Stomach (tissue), 4 donors: Measurements from ENCODE around the gene DCANP1.

ENCODE experiments used
- POLR2AphosphoS5 ChIP-seq, 3 donors: sonication (generic); formaldehyde crosslinking; IDR thresholded peaks; one replicate each; pipeline ENCODE4 v1.6.1; 2016; ENCODE audit warnings: antibody characterized with exemption in 3 of 3
- TF ChIP-seq, protein P1 (sequence below), 7 experiments: fragments of 450-650 bp in 4 of 7; fragments of 200-600 bp in 3 of 7; sonication (generic) in 3 of 7; IDR thresholded peaks; one replicate each; pipeline ENCODE4 v1.5.1; 2016 to 2019; ENCODE audit warnings: antibody characterized with exemption in 7 of 7, control low read depth in 2 of 7, mild to moderate bottlenecking in 1 of 7

DNA sequence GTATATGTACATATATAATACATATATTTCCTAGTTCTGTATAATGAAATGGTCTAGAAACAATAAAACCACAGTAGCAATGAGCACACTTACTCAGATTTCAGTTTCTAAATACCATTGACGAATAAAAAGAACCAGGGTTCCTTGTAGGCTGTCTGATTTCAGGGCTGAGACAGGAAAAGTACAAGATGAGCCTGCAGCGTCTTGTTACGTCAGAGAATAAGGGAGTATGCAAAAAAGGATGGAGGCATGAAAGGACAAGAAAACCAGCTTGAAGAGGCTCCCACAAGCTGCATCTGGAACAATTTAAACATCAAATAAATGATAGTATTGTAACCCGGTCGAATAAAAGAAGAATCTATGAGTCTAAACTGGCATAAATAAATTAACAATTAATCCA, 22.8 kb upstream of the DCANP1 start:
- TF ChIP-seq, protein P1, sequence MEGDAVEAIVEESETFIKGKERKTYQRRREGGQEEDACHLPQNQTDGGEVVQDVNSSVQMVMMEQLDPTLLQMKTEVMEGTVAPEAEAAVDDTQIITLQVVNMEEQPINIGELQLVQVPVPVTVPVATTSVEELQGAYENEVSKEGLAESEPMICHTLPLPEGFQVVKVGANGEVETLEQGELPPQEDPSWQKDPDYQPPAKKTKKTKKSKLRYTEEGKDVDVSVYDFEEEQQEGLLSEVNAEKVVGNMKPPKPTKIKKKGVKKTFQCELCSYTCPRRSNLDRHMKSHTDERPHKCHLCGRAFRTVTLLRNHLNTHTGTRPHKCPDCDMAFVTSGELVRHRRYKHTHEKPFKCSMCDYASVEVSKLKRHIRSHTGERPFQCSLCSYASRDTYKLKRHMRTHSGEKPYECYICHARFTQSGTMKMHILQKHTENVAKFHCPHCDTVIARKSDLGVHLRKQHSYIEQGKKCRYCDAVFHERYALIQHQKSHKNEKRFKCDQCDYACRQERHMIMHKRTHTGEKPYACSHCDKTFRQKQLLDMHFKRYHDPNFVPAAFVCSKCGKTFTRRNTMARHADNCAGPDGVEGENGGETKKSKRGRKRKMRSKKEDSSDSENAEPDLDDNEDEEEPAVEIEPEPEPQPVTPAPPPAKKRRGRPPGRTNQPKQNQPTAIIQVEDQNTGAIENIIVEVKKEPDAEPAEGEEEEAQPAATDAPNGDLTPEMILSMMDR (IDR thresholded peaks at IDR 0.05) = no peak
- no peak for TF ChIP-seq POLR2AphosphoS5 (IDR thresholded peaks at IDR 0.05)
